LHCN-M2 (cell line): ENCODE measurements around the gene S100A16. TPM values are rescaled to one million over a fixed set of nuclear protein-coding genes. Genes with fewer than 3 reads are reported as not detected.

ENCODE experiments used
- DNase-seq: peaks from one replicate; pipeline ENCODE4 v3.0.0-alpha.2; 2012; ENCODE audit warnings: low read depth
- total RNA-seq: library from RNA; depleted of rRNA; stranded (reverse); fragments of >200 nt; gene quantifications from 2 replicates; pipeline ENCODE4 v1.2.3, GENCODE V29; 2014

The S100A16 gene
- total RNA-seq, 1 experiment from 2014 or later = 705 TPM

- no peak for DNase-seq
Observed at GRCh38 chr1:153638261-153638660, 25.3 kb upstream of the S100A16 start.

GRCh38 chr1:153636312-153636711 is 23.4 kb upstream of the S100A16 start:
- no peak for DNase-seq

GRCh38 chr1:153635872-153636271 is 22.9 kb upstream of the S100A16 start:
- DNase-seq = no peak

GRCh38 chr1:153633754-153634665 is 21.1 kb upstream of the S100A16 start, which contains the start of gene CHTOP:
Gene CHTOP (plus strand): TSS chr1:153634066. CDS start chr1:153636589, 2,523 bp downstream.
- peak; percentile 99 for DNase-seq

- no peak for DNase-seq
Observed at GRCh38 chr1:153633161-153633753, 20.3 kb upstream of the S100A16 start.

GRCh38 chr1:153631047-153632022 is 18.4 kb upstream of the S100A16 start:
- no peak for DNase-seq

- no peak for DNase-seq
Observed at GRCh38 chr1:153630384-153630783, 17.4 kb upstream of the S100A16 start.

GRCh38 chr1:153629971-153630370 is 17.0 kb upstream of the S100A16 start:
- no peak for DNase-seq

- no peak for DNase-seq
Observed at GRCh38 chr1:153629343-153629665, 16.4 kb upstream of the S100A16 start.

- DNase-seq = no peak
Observed at GRCh38 chr1:153628638-153629342, 15.9 kb upstream of the S100A16 start.

- no peak for DNase-seq
Observed at GRCh38 chr1:153627715-153628626, 15.0 kb upstream of the S100A16 start, which contains the start of gene S100A1. Gene S100A1 (plus strand): TSS chr1:153628434. CDS start chr1:153630522, 2,088 bp downstream.

GRCh38 chr1:153626904-153627714 is 14.2 kb upstream of the S100A16 start, which contains the start of gene S100A13:
Gene S100A13 (minus strand): TSS chr1:153627505. CDS start chr1:153626472, 1,033 bp downstream.
- peak; percentile 97 for DNase-seq

- DNase-seq = no peak
Observed at GRCh38 chr1:153626477-153626903, 13.6 kb upstream of the S100A16 start.

GRCh38 chr1:153624965-153625611 is 12.2 kb upstream of the S100A16 start:
- no peak for DNase-seq

- no peak for DNase-seq
Observed at GRCh38 chr1:153623101-153623500, 10.2 kb upstream of the S100A16 start.

- DNase-seq = no peak
Observed at GRCh38 chr1:153619171-153619570, 6.2 kb upstream of the S100A16 start.

- DNase-seq = no peak
Observed at GRCh38 chr1:153617663-153618062, 4.7 kb upstream of the S100A16 start.

- DNase-seq = no peak
Observed at GRCh38 chr1:153616917-153617311, 4.0 kb upstream of the S100A16 start.
